ENCODE data around the gene LRRC18.

GRCh38 chr10:48964038-48964437 lies 24.4 kb upstream of the LRRC18 start:
- no peak for TF ChIP-seq CTCF (IDR thresholded peaks at IDR 0.05)
- no peak for TF ChIP-seq EZH2 (IDR thresholded peaks at IDR 0.05; ENCODE audit: borderline replicate concordance, insufficient read depth, low read depth, low read length, poor library complexity, severe bottlenecking)
